ENCODE results near the gene IRF4.

- TF ChIP-seq CREB5 (CRISPR knock-in tag; IDR thresholded peaks at IDR 0.05; ENCODE audit: low read depth) (no peak), TOX (CRISPR knock-in tag; IDR thresholded peaks at IDR 0.05; ENCODE audit: borderline replicate concordance) (no peak), RARB (CRISPR knock-in tag; IDR thresholded peaks at IDR 0.05) (no peak), PPARA (CRISPR knock-in tag; IDR thresholded peaks at IDR 0.05; ENCODE audit: borderline replicate concordance) (no peak), CSDC2 (CRISPR knock-in tag; IDR thresholded peaks at IDR 0.05) (no peak)
Measured at GRCh38 chr6:434051-434705, 42.6 kb downstream of the IRF4 start.

All from SK-N-SH treated with all-trans-retinoic acid at 6 μM for 48 hours (cell line).